Right atrium auricular region (tissue), 2 donors: ENCODE measurements around the gene SRSF9. TPM values are rescaled to one million over a fixed set of nuclear protein-coding genes. Genes with fewer than 3 reads are reported as not detected.
"Not testable (repeated sequence)": the region's sequence is repeated elsewhere in the genome, so short reads cannot be mapped to it uniquely, and the experiment has no call there.

Experiments used
- DNase-seq: peaks from one replicate; pipeline ENCODE4 v3.0.0-alpha.2; 2019; ENCODE audit warnings: low spot score
- H3K27ac ChIP-seq, 2 donors: fragments of 200-600 bp; sonication (generic); 1 replicate in 1 of 2; 2 replicates in 1 of 2; pipeline ENCODE4 v1.5.1; 2016 to 2019
- H3K27me3 ChIP-seq, 2 donors: fragments of 200-600 bp; sonication (generic); one replicate each; pipeline versions ENCODE4 v1.5.1 to v1.6.0; 2017 to 2019
- H3K36me3 ChIP-seq: fragments of 200-600 bp; sonication (generic); one replicate; pipeline ENCODE4 v1.5.1; 2016
- H3K4me1 ChIP-seq, 2 donors: fragments of 200-600 bp; sonication (generic); one replicate each; pipeline versions ENCODE4 v1.5.1 to v1.6.0; 2017 to 2019
- H3K4me3 ChIP-seq, 2 donors: fragments of 200-600 bp; sonication (generic); 1 replicate in 1 of 2; 2 replicates in 1 of 2; pipeline ENCODE4 v1.5.1; 2017 to 2019; ENCODE audit warnings: mild to moderate bottlenecking in 1 of 2, moderate library complexity in 1 of 2
- H3K9me3 ChIP-seq, 2 donors: fragments of 200-600 bp; sonication (generic); one replicate each; pipeline ENCODE4 v1.5.1; 2019
- total RNA-seq, 2 donors: library from RNA; depleted of rRNA; stranded (reverse); fragments of >200 nt; gene quantifications; one replicate each; pipeline ENCODE4 v1.1.0, GENCODE V29; 2016
- TF ChIP-seq, protein P1 (sequence below), 2 donors: fragments of 200-600 bp; sonication (generic); IDR thresholded peaks; one replicate each; pipeline ENCODE4 v1.5.1; 2019; ENCODE audit warnings: antibody characterized with exemption in 2 of 2

SRSF9 gene
- total RNA-seq, 2 donors from 2014 or later = 18.7 to 31.4 TPM

DNA sequence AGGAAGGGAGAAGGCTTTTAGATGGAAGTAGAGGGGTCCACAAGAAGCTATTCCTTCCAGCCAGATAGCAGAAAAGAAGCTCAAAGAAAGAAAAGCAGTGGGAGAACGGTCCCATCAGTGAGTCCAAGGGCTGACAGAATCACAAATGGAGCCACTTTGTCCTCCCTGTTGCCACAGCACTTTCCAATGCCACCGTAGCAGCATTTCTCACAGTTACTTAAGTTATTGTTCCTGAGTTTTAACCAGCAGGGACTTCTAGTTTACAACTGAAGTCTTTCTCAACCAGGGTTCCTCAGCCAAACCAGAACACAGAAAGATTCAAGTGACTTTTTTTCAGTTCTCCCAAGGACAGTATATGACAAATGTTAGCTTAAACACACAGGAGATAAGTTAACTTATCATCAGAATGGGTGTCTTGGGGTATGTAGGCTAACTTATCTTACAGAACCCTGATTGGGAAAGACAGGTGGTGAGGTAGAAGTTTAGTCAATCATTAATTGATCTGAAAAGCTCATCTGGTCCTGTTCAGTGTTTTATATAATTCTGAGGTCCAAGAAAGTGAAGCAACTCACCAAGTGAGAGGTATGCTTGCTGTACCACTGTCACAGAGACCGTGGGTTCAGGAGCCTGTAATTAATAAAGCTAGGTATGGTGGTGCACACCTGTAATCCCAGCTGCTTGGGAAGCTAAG is 16.3 kb downstream of the SRSF9 start:
- Histone ChIP-seq H3K27me3 (no peaks in the 10 kb centered on the region), H3K27ac (no peak overlapping the region), H3K9me3 (no peaks in the 10 kb centered on the region), H3K4me3 (no peak overlapping the region), H3K36me3 (peaks cover 23% of the 10 kb centered on the region), H3K4me1 (no peaks in the 10 kb centered on the region)
- no peak for DNase-seq
- TF ChIP-seq, protein P1, sequence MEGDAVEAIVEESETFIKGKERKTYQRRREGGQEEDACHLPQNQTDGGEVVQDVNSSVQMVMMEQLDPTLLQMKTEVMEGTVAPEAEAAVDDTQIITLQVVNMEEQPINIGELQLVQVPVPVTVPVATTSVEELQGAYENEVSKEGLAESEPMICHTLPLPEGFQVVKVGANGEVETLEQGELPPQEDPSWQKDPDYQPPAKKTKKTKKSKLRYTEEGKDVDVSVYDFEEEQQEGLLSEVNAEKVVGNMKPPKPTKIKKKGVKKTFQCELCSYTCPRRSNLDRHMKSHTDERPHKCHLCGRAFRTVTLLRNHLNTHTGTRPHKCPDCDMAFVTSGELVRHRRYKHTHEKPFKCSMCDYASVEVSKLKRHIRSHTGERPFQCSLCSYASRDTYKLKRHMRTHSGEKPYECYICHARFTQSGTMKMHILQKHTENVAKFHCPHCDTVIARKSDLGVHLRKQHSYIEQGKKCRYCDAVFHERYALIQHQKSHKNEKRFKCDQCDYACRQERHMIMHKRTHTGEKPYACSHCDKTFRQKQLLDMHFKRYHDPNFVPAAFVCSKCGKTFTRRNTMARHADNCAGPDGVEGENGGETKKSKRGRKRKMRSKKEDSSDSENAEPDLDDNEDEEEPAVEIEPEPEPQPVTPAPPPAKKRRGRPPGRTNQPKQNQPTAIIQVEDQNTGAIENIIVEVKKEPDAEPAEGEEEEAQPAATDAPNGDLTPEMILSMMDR (IDR thresholded peaks at IDR 0.05) = no peak

DNA sequence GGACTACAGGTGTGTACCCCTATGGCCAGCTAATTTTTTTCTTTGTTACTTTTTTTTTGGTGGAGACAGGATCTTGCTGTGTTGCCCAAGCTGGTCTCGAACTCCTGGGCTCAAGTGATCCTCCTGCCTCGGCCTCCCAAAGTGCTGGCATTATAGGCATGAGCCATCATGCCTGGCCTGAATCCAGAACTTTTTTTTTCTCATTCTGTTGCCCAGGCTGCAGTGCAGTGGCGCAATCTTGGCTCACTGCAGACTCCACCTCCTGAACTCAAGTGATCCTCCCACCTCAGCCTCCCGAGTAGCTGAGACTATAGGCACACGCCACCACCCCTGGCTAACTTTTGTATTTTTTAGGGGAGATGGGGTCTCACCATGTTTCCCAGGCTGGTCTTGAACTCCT is 17.0 kb downstream of the SRSF9 start:
- DNase-seq, H3K4me3 ChIP-seq, H3K27me3 ChIP-seq, H3K9me3 ChIP-seq, H3K4me1 ChIP-seq, H3K27ac ChIP-seq: not testable (repeated sequence)
- H3K36me3 ChIP-seq = peaks cover 17% of the 10 kb centered on the region

DNA sequence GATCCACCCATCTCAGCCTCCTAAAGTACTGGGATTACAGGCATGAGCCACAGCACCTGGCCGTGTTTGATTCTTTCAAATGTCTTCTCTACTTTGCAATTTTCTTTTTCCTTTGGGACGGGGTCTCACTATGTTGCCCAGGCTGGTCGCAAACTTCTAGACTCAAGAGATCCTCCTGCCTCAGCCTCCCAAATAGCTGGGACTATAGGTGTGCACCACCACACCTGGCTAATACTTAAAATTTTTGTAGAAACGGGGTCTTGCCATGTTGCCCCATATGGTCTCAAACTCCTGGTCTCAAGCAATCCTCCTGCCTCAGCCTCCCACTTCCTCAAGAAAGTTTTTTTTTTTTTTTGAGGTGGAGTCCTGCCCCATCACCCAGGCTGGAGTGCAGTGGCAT is 21.6 kb downstream of the SRSF9 start:
- no peaks in the 10 kb centered on the region for H3K27me3 ChIP-seq

DNA sequence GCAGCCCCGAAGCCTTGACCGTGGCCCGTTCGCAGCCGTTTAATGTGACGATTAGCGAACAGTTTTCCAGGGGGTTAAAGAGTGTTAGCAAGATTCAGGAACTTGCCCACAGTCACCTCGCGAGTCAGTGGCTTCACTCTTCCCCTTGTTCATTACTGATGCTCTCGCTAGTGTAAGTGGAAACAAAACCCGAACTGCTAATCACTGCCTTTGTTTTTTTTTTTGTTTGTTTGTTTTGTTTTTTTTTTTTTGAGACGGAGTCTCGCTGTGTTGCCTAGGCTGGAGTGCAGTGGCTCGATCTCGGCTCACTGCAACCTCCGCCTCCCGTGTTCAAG is 22.7 kb downstream of the SRSF9 start:
- not testable (repeated sequence) for H3K27me3 ChIP-seq, DNase-seq, H3K9me3 ChIP-seq
- peak overlapping the region; percentile 81 to 88 for H3K27ac ChIP-seq
- peak overlapping the region; percentile 84 to 98 for H3K4me3 ChIP-seq
- peaks cover 28% of the 10 kb centered on the region for H3K36me3 ChIP-seq
- peaks cover 0 to 25% of the 10 kb centered on the region in 2 donors for H3K4me1 ChIP-seq

More for the DNA sequence above, 21.6 kb downstream of the SRSF9 start:
- Histone ChIP-seq H3K9me3 (no peaks in the 10 kb centered on the region), H3K36me3 (peaks cover 18% of the 10 kb centered on the region), H3K4me3 (no peak overlapping the region), H3K27ac (no peak overlapping the region), H3K4me1 (peaks cover 0 to 25% of the 10 kb centered on the region in 2 donors)
- DNase-seq = no peak
- TF ChIP-seq, protein P1 (IDR thresholded peaks at IDR 0.05) = no peak

DNA sequence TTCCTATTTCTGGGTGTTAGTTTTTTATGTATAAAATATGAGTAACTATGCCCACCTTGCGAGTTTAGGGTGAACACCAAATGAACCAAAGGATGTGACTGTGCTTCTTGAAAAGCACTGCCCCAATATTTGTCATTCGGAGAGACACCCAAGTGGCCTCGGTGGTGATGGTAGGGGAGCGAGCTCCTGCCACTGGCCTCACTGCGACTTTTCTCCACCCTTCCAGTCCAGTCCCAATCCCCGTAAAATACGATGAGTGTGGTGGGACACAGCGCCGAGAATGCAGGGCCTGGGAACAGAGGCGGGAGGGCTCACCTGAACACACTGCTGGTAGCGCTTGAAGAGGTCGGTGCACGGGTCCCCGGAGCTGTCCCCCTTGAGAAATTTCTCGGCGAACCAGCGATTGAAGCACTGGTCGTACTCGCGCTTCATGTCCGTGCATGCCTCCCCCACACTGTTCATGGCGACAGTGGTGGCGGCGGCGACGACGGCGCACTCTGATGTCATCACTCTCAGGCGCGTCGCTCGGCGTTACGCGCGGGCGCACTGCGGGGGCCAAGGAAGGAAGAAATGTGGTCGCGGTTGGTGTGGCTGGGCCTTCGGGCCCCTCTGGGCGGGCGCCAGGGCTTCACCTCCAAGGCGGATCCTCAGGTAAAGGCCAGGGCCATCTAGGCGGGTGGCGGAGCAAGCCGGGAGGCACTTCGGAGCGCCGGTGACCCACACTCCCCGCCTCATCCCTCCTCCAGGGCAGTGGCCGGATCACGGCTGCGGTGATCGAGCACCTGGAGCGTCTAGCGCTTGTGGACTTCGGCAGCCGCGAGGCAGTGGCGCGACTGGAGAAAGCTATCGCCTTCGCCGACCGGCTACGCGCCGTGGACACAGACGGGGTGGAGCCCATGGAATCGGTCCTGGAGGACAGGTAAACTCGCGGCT is 23.4 kb downstream of the SRSF9 start, which contains the start of the genes GATC and TRIAP1:
Gene GATC, plus strand, starts transcription at position 534 of the 933 bp plus-strand sequence. Its CDS starts 37 bp downstream, at position 571.
Gene TRIAP1, minus strand, starts transcription at position 474 of the 933 bp plus-strand sequence. Its CDS starts 12 bp downstream, at position 462.
- peak within 1 kb of the TSS; percentile 81 to 88 for H3K27ac ChIP-seq
- peaks cover 28% of the 10 kb centered on the region for H3K36me3 ChIP-seq
- H3K9me3 ChIP-seq = no peaks in the 10 kb centered on the region
- peaks cover 0 to 25% of the 10 kb centered on the region in 2 donors for H3K4me1 ChIP-seq
- H3K4me3 ChIP-seq = peak within 1 kb of the TSS; percentile 84 to 98
- H3K27me3 ChIP-seq = no peaks in the 10 kb centered on the region
- DNase-seq = peak; percentile 83
- TF ChIP-seq, protein P1 (IDR thresholded peaks at IDR 0.05) = no peak

DNA sequence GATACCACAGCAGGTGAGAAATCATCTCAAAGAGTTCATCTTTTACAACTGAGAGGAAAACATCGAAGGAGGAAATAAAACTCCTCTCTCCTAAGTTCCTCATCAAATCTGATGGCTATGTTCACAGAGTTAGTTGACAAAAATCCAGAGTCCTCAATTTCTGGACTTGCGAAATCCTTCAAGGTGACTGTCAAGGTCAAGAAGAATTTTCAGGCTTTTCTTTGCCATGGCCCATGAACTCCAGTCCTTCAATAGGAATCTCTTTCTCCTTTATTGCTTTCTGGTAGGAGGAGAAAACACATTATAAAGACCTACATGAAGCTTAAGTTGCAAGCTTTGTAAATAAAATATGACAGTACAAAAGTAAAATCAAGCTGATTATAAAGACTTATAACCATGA is 24.9 kb downstream of the SRSF9 start:
- Histone ChIP-seq H3K4me1 (peaks cover 0 to 30% of the 10 kb centered on the region in 2 donors), H3K4me3 (no peak overlapping the region), H3K27ac (no peak overlapping the region)

More for the DNA sequence above, 24.9 kb downstream of the SRSF9 start:
- TF ChIP-seq, protein P1 (IDR thresholded peaks at IDR 0.05) = no peak
- DNase-seq = no peak
- H3K9me3 ChIP-seq = no peaks in the 10 kb centered on the region
- no peaks in the 10 kb centered on the region for H3K27me3 ChIP-seq
- H3K36me3 ChIP-seq = peaks cover 42% of the 10 kb centered on the region
